DND-41 (cell line): ENCODE data around the gene LHFPL2.

Experiments
- EZH2 ChIP-seq: IDR thresholded peaks from 3 replicates; pipeline ENCODE4 v1.6.1; 2012; ENCODE audit warnings: borderline replicate concordance, low read depth, mild to moderate bottlenecking, moderate library complexity, low read length, inconsistent platforms; ENCODE audit not compliant: severe bottlenecking
- TF ChIP-seq, protein P1 (sequence below): IDR thresholded peaks from 2 replicates; pipeline ENCODE4 v1.5.1; 2012; ENCODE audit warnings: borderline replicate concordance, low read length, moderate library complexity, mild to moderate bottlenecking; ENCODE audit not compliant: poor library complexity, severe bottlenecking; ENCODE audit errors: extremely low read depth

GRCh38 chr5:78497573-78498533, 150.7 kb downstream of the LHFPL2 start:
- TF ChIP-seq, protein P1, sequence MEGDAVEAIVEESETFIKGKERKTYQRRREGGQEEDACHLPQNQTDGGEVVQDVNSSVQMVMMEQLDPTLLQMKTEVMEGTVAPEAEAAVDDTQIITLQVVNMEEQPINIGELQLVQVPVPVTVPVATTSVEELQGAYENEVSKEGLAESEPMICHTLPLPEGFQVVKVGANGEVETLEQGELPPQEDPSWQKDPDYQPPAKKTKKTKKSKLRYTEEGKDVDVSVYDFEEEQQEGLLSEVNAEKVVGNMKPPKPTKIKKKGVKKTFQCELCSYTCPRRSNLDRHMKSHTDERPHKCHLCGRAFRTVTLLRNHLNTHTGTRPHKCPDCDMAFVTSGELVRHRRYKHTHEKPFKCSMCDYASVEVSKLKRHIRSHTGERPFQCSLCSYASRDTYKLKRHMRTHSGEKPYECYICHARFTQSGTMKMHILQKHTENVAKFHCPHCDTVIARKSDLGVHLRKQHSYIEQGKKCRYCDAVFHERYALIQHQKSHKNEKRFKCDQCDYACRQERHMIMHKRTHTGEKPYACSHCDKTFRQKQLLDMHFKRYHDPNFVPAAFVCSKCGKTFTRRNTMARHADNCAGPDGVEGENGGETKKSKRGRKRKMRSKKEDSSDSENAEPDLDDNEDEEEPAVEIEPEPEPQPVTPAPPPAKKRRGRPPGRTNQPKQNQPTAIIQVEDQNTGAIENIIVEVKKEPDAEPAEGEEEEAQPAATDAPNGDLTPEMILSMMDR, result no peak
- no peak for TF ChIP-seq EZH2
